Thoracic aorta (tissue), 2 donors: ENCODE data around the gene CDC37. TPM values are rescaled to one million over a fixed set of nuclear protein-coding genes. Genes with fewer than 3 reads are reported as not detected.

Source experiments
- ATAC-seq: fragments of 150-250 bp; one replicate; pipeline ENCODE4 v1.8.0; 2017; ENCODE audit warnings: low read depth; ENCODE audit not compliant: insufficient number of reproducible peaks, low FRiP score
- DNase-seq: peaks from one replicate; pipeline ENCODE4 v3.0.0-alpha.2; 2020; ENCODE audit warnings: low spot score
- H3K27ac ChIP-seq, 2 donors: fragments of 200-600 bp; sonication (generic); 1 replicate in 1 of 2; 2 replicates in 1 of 2; pipeline ENCODE4 v1.5.1; 2016; ENCODE audit warnings: mild to moderate bottlenecking in 2 of 2, moderate library complexity in 2 of 2
- H3K27me3 ChIP-seq: fragments of 200-600 bp; sonication (generic); replicated peaks from 2 replicates; pipeline ENCODE4 v1.6.0; 2016; ENCODE audit warnings: mild to moderate bottlenecking; ENCODE audit not compliant: insufficient read depth
- H3K36me3 ChIP-seq: fragments of 200-600 bp; sonication (generic); one replicate; pipeline ENCODE4 v1.5.1; 2016
- H3K4me1 ChIP-seq, 2 donors: fragments of 200-600 bp; sonication (generic); 1 replicate in 1 of 2; 2 replicates in 1 of 2; pipeline versions ENCODE4 v1.5.1 to v1.6.0; 2016; ENCODE audit warnings: low read depth in 2 of 2, mild to moderate bottlenecking in 1 of 2; ENCODE audit not compliant: control insufficient read depth in 1 of 2
- H3K4me3 ChIP-seq: fragments of 200-600 bp; sonication (generic); 2 replicates; pipeline ENCODE4 v1.5.1; 2016; ENCODE audit warnings: mild to moderate bottlenecking
- H3K9me3 ChIP-seq: fragments of 200-600 bp; sonication (generic); 2 replicates; pipeline ENCODE4 v1.5.1; 2016
- total RNA-seq, 2 donors: library from RNA; depleted of rRNA; stranded (reverse); fragments of >200 nt; gene quantifications; one replicate each; pipeline versions ENCODE4 v1.1.0 to v1.2.3, GENCODE V29; 2016
- TF ChIP-seq, protein P1 (sequence below): fragments of 200-600 bp; sonication (generic); IDR thresholded peaks from one replicate; pipeline ENCODE4 v1.5.1; 2019; ENCODE audit warnings: antibody characterized with exemption

Gene CDC37
- total RNA-seq, 2 donors from 2014 or later = 133 to 166 TPM

DNA sequence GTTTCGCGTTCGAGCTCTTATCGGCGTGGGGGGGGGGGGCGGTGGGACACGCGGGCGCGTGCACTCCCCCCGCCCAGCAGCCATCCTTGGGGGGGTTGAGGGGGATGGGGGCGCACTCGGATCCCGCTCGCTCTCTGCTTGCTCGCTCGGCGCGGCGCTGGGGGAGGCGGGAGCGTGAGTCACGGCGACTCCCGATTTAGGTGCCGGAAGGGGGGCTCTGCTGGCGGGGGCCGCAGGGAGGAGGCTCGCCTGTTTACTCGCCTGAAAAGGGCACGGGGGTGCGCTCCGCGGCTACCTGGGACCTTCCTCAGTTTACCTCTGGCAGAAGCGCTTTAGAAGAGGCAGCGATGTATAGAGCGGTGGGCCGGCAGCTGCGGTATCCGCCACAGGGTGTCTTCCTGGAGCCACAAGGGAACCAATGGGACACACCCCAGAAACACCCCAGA is 15.9 kb upstream of the CDC37 start:
- DNase-seq = no peak
- H3K4me3 ChIP-seq = peak overlapping the region; percentile 33
- H3K4me1 ChIP-seq = peaks cover 9 to 33% of the 10 kb centered on the region in 2 donors
- TF ChIP-seq, protein P1, sequence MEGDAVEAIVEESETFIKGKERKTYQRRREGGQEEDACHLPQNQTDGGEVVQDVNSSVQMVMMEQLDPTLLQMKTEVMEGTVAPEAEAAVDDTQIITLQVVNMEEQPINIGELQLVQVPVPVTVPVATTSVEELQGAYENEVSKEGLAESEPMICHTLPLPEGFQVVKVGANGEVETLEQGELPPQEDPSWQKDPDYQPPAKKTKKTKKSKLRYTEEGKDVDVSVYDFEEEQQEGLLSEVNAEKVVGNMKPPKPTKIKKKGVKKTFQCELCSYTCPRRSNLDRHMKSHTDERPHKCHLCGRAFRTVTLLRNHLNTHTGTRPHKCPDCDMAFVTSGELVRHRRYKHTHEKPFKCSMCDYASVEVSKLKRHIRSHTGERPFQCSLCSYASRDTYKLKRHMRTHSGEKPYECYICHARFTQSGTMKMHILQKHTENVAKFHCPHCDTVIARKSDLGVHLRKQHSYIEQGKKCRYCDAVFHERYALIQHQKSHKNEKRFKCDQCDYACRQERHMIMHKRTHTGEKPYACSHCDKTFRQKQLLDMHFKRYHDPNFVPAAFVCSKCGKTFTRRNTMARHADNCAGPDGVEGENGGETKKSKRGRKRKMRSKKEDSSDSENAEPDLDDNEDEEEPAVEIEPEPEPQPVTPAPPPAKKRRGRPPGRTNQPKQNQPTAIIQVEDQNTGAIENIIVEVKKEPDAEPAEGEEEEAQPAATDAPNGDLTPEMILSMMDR = no peak
- H3K36me3 ChIP-seq = no peaks in the 10 kb centered on the region
- no peak for ATAC-seq
- H3K27me3 ChIP-seq = peaks cover 17% of the 10 kb centered on the region
- no peaks in the 10 kb centered on the region for H3K9me3 ChIP-seq
- no peak overlapping the region for H3K27ac ChIP-seq

- H3K36me3 ChIP-seq = no peaks in the 10 kb centered on the region
- no peaks in the 10 kb centered on the region for H3K9me3 ChIP-seq
- TF ChIP-seq, protein P1 = no peak
- DNase-seq (no peak), ATAC-seq (no peak)
- peaks cover 17% of the 10 kb centered on the region for H3K27me3 ChIP-seq
- peak overlapping the region; percentile 33 for H3K4me3 ChIP-seq
- H3K27ac ChIP-seq = no peak overlapping the region
- H3K4me1 ChIP-seq = peaks cover 9 to 27% of the 10 kb centered on the region in 2 donors
These were observed 15.3 kb upstream of the CDC37 start for GRCh38 chr19:10418485-10419199.

DNA sequence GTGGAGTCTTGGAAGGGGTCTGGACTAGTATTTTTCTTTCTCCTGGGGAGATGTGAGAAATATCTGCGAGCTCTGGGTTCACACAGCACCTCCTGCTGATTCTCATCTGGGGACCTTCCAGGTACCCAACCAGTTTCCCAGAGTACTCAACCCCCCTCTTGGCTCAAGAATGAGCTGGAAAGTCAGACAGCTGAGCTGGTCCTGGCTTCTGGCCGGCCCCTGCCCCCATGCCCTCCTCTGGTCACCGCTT is 14.8 kb upstream of the CDC37 start:
- Histone ChIP-seq H3K4me1 (peaks cover 9 to 27% of the 10 kb centered on the region in 2 donors), H3K9me3 (no peaks in the 10 kb centered on the region), H3K27me3 (peaks cover 17% of the 10 kb centered on the region), H3K36me3 (no peaks in the 10 kb centered on the region), H3K4me3 (no peak overlapping the region), H3K27ac (no peak overlapping the region)
- TF ChIP-seq, protein P1 = no peak
- ATAC-seq (no peak), DNase-seq (no peak)

DNA sequence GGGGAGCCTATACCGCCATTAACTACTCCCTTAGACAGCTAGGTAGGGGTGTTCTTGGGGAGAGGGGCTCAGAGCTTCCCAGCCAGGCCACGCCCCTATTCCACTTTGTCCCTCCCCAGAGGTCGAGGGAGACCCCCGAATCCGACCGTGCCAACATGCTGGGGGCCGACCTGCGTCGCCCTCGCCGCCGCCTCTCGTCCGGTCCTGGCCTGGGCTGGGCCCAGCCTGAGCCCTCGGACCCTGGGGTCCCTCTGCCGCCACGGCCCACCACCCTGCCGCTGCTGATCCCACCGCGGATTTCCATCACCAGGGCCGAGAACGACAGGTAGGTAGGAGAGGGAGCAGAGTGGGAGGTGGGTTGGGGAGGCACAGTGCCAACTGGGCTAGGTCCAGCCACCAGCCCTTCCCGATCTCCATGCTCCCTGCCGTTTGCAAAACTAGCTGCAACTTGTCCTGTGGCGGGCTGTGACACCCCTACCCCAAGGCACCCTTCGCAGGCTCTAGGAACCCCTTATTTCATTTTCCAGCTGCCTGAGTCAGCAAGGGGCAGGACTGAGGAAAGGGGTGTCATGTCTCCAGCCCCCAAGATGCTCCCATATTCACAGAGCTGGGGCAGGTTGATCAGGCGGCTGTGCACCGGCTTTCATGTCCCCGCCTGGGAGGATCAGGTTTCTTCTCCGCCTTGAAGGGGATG is 14.3 kb upstream of the CDC37 start:
- DNase-seq (no peak), ATAC-seq (no peak)
- TF ChIP-seq, protein P1 = no peak
- no peaks in the 10 kb centered on the region for H3K9me3 ChIP-seq
- peaks cover 15% of the 10 kb centered on the region for H3K27me3 ChIP-seq
- no peaks in the 10 kb centered on the region for H3K36me3 ChIP-seq
- H3K27ac ChIP-seq = no peak overlapping the region
- H3K4me3 ChIP-seq = no peak overlapping the region
- peaks cover 9 to 27% of the 10 kb centered on the region in 2 donors for H3K4me1 ChIP-seq

DNA sequence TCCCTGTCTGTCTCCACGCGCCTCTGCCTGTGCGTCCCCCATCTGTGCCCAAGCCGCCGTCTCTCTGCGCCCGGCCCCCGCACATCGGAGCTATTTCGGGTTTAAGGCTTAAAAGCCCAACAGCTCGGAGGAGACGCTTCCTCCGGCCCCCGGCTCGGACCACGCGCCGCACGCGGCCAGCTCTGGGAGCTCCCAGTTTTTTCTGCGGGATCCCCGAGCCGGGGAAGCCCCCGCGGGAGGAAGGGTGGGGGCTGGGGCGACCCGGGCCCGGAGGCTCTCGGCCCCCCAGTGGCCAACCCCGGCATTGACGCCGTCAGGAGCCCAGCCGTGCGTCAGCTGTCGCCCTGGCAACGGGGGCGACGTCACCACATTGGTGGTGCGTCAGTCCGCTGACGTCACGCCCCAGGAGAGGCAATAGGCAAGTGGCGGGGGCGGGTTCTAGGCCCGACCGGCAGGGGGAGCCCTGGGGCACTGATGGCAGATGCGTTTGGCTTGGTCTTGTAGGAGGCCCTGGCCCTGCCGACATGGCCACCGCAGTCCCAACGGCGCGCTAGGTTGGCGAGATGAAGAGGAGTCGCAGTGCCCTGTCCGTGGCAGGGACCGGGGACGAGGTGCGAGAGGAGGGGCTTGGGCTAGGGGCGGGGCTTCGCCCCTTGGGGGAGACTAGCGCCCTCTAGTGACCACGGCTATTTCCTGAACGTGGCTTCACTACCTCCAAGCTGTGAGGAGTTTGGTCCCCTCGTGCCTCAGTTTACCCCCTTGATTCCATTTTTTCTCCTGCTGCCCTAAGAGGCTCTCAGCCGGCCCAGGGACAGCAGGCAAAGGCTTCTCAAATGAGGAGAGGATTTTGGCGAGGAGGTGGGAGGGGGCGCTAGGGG is 13.3 kb upstream of the CDC37 start:
- H3K27me3 ChIP-seq = peaks cover 5% of the 10 kb centered on the region
- no peak overlapping the region for H3K27ac ChIP-seq
- peaks cover 9 to 27% of the 10 kb centered on the region in 2 donors for H3K4me1 ChIP-seq
- peak; percentile 41 for ATAC-seq
- H3K36me3 ChIP-seq = no peaks in the 10 kb centered on the region
- no peaks in the 10 kb centered on the region for H3K9me3 ChIP-seq
- H3K4me3 ChIP-seq = peak overlapping the region; percentile 49
- TF ChIP-seq, protein P1 = peak; percentile 88
- DNase-seq = peak; percentile 68
